ACC112 (cell line): ENCODE data around the gene SPATC1L.
"Not testable (repeated sequence)": the region's sequence is repeated elsewhere in the genome, so short reads cannot be mapped to it uniquely, and the experiment has no call there.

Source experiments
- H2AFZ ChIP-seq: fragments of 200-600 bp; sonication (generic); one replicate; pipeline ENCODE4 v1.6.0; 2017; ENCODE audit warnings: antibody characterized with exemption, low read length; ENCODE audit not compliant: unreplicated experiment
- H3K27ac ChIP-seq: fragments of 200-600 bp; sonication (generic); 2 replicates; pipeline ENCODE4 v1.5.1; 2014; ENCODE audit warnings: low read depth, mild to moderate bottlenecking, antibody characterized with exemption, low read length, moderate library complexity
- H3K27me3 ChIP-seq: fragments of 200-600 bp; sonication (generic); 2 replicates; pipeline ENCODE4 v1.6.1; 2014; ENCODE audit warnings: mild to moderate bottlenecking, antibody characterized with exemption, low read length, moderate library complexity, mixed read lengths; ENCODE audit not compliant: insufficient read depth
- H3K36me3 ChIP-seq: fragments of 200-600 bp; sonication (generic); 2 replicates; pipeline ENCODE4 v1.6.1; 2016; ENCODE audit warnings: mild to moderate bottlenecking, antibody characterized with exemption, low read length, moderate library complexity, mixed read lengths; ENCODE audit not compliant: insufficient read depth
- H3K4me1 ChIP-seq: fragments of 200-600 bp; sonication (generic); one replicate; pipeline ENCODE4 v1.6.1; 2016; ENCODE audit warnings: low read length, mixed read lengths; ENCODE audit not compliant: insufficient read depth, unreplicated experiment, control insufficient read depth
- H3K4me3 ChIP-seq: fragments of 200-600 bp; sonication (generic); 2 replicates; pipeline ENCODE4 v1.5.1; 2014; ENCODE audit warnings: mild to moderate bottlenecking, low read depth, low read length
- H3K79me2 ChIP-seq: fragments of 200-600 bp; sonication (generic); one replicate; pipeline ENCODE4 v1.6.0; 2016; ENCODE audit warnings: low read length; ENCODE audit not compliant: control insufficient read depth, unreplicated experiment, insufficient read depth

Gene SPATC1L

GRCh38 chr21:46145840-46146691, 38.2 kb downstream of the SPATC1L start:
- no peak overlapping the region for H3K4me3 ChIP-seq
- H3K79me2 ChIP-seq = no peaks in the 10 kb centered on the region
- H3K36me3 ChIP-seq = no peaks in the 10 kb centered on the region
- H3K27me3 ChIP-seq = no peaks in the 10 kb centered on the region
- H3K27ac ChIP-seq = no peak overlapping the region
- H3K4me1 ChIP-seq = no peaks in the 10 kb centered on the region
- H2AFZ ChIP-seq = no peak overlapping the region

GRCh38 chr21:46145159-46145839, 39.0 kb downstream of the SPATC1L start:
- Histone ChIP-seq H3K79me2 (no peaks in the 10 kb centered on the region), H3K4me1 (no peaks in the 10 kb centered on the region), H3K4me3 (no peak overlapping the region), H3K27me3 (no peaks in the 10 kb centered on the region), H3K27ac (no peak overlapping the region), H3K36me3 (no peaks in the 10 kb centered on the region), H2AFZ (no peak overlapping the region)

GRCh38 chr21:46144464-46145070, 39.7 kb downstream of the SPATC1L start:
- Histone ChIP-seq H3K36me3 (no peaks in the 10 kb centered on the region), H2AFZ (no peak overlapping the region), H3K27ac (no peak overlapping the region), H3K4me1 (no peaks in the 10 kb centered on the region), H3K4me3 (no peak overlapping the region), H3K27me3 (no peaks in the 10 kb centered on the region), H3K79me2 (no peaks in the 10 kb centered on the region)

GRCh38 chr21:46142582-46143473, 41.4 kb downstream of the SPATC1L start:
- H3K79me2 ChIP-seq = no peaks in the 10 kb centered on the region
- H3K4me3 ChIP-seq = no peak overlapping the region
- no peaks in the 10 kb centered on the region for H3K4me1 ChIP-seq

GRCh38 chr21:46141767-46142581, 42.3 kb downstream of the SPATC1L start:
- Histone ChIP-seq H2AFZ (no peak overlapping the region), H3K4me3 (no peak overlapping the region), H3K36me3 (no peaks in the 10 kb centered on the region), H3K4me1 (no peaks in the 10 kb centered on the region), H3K79me2 (no peaks in the 10 kb centered on the region), H3K27ac (no peak overlapping the region), H3K27me3 (no peaks in the 10 kb centered on the region)

More at GRCh38 chr21:46142582-46143473, 41.4 kb downstream of the SPATC1L start:
- H3K27ac ChIP-seq = no peak overlapping the region
- H2AFZ ChIP-seq = no peak overlapping the region
- H3K27me3 ChIP-seq = no peaks in the 10 kb centered on the region
- no peaks in the 10 kb centered on the region for H3K36me3 ChIP-seq

GRCh38 chr21:46140352-46141003, 43.8 kb downstream of the SPATC1L start:
- H3K4me3 ChIP-seq, H2AFZ ChIP-seq: not testable (repeated sequence)

GRCh38 chr21:46139686-46140085, 44.6 kb downstream of the SPATC1L start:
- Histone ChIP-seq H3K79me2 (no peaks in the 10 kb centered on the region), H3K27me3 (no peaks in the 10 kb centered on the region), H3K4me1 (no peaks in the 10 kb centered on the region), H3K4me3 (no peak overlapping the region), H3K36me3 (no peaks in the 10 kb centered on the region), H2AFZ (no peak overlapping the region), H3K27ac (no peak overlapping the region)

More at GRCh38 chr21:46140352-46141003, 43.8 kb downstream of the SPATC1L start:
- H3K27me3 ChIP-seq, H3K36me3 ChIP-seq, H3K79me2 ChIP-seq, H3K27ac ChIP-seq, H3K4me1 ChIP-seq: not testable (repeated sequence)

GRCh38 chr21:46138383-46138970, 45.8 kb downstream of the SPATC1L start:
- Histone ChIP-seq H2AFZ (no peak overlapping the region), H3K27me3 (no peaks in the 10 kb centered on the region), H3K79me2 (no peaks in the 10 kb centered on the region), H3K27ac (no peak overlapping the region), H3K4me1 (no peaks in the 10 kb centered on the region), H3K4me3 (no peak overlapping the region), H3K36me3 (no peaks in the 10 kb centered on the region)

GRCh38 chr21:46137908-46138307, 46.4 kb downstream of the SPATC1L start:
- Histone ChIP-seq H3K79me2 (no peaks in the 10 kb centered on the region), H2AFZ (no peak overlapping the region), H3K4me1 (no peaks in the 10 kb centered on the region), H3K27me3 (no peaks in the 10 kb centered on the region), H3K36me3 (no peaks in the 10 kb centered on the region), H3K4me3 (no peak overlapping the region), H3K27ac (no peak overlapping the region)
